Fibroblast of skin of left quadriceps (primary cell): ENCODE data around the gene GNAZ.

Experiments used
- DNase-seq, 2 experiments: peaks; one replicate each; pipeline ENCODE4 v3.0.0-alpha.2; 2013; ENCODE audit warnings: low read depth in 2 of 2

Gene GNAZ

GRCh38 chr22:23107487-23108248 is 37.3 kb downstream of the GNAZ start:
- no peak for DNase-seq

DNA sequence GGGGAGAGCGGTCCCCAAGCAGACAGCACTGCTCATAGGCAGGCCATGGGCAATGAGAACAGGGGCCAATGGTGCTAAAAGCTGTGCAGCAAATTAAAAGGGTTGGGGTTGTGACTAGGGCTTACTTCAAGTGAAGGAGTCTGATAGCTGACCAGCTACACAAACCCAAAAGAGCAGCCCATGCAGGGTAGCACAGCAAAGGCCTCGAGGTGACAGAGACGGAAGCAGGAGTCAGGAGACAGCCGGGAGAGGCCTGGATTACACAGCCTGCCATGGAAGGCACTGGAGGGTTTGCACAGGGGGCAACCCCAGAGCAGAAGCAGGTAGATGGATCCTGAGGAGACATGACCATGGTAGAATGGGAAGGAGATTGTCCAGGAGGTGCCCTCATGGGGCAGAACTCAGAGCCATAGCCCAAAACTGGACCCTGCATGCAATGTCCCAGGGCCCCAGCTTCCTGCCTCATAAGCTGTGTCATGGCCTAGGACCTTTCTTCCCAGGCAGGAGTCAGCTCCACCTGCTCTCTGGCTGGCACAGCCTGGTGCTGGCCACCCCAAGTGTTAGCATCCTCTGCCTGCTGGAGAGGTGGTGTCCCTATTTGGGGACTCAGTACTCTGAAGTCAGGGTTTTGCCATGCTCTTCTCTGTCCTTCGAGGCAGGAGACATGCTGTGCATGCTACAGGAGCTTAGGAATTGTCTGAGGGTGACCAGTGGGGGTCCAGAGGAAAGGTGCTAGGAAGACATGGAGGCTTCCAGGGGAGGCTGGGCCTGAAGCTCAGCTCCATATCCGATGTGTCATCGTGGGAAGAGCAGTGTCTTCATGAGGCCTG is 38.1 kb downstream of the GNAZ start:
- no peak for DNase-seq

- no peak for DNase-seq
Measured at GRCh38 chr22:23109079-23109347, 38.7 kb downstream of the GNAZ start.

DNA sequence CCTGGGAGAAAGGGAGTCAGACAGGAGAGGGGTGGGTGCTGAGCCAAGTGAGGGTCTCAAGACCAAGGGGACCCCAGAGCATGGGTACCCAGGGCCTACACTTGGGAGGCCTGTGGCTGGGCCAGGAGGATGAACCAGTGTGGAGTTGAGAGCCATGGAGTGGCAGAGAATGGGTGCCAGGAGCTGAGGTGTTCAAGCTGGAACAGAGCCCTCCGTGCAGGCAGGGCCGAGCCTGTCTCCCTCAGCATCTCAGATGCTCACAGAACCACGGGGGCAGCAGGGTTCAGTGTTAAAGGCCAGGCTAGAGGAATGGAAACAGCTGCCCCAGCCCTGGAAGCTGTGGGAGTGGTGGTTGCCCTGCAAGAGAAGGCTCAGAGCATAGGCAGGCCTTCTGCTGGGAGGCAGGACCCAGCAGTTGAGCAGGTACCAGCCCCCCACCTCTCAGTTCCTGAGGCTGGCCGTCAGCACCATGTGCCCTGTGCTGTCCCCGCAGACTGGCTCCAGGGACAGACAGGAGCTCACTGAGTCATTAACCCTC is 39.2 kb downstream of the GNAZ start:
- no peak for DNase-seq

DNA sequence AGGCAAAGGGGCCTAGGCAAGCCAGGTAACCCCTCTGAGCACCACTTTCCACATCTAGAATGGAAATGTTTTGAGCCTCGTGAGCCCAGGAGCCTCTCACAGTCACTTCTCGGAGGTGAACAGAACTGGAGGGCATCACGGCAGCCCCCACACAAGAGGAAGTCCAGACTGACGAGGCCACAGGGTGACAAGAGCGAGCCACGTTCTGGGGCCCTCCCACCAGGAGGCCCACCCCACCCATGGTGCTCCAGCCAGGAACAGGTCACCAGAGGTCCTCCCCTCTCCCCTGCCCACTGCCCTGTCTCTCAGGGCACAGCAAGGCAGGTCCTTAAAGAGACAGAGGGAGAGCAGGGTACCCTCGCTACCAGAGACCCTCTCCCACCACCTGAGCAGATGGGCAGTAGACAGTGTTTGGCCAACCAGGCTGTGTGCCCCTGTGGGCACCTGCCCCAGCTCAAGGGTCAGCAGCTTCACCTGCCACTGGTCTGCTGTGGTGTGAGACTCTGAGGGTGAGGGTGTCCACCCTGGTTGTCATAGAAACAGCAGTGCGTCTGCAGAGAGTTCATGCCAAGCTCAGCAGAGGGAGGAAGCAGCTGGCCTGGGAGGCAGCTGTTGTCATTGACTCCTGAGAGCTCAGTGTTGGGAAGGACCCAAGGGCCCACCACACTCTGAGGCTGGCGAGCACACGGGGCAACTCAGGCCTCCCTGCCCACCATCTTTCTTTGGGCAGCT is 40.0 kb downstream of the GNAZ start:
- no peak for DNase-seq

DNA sequence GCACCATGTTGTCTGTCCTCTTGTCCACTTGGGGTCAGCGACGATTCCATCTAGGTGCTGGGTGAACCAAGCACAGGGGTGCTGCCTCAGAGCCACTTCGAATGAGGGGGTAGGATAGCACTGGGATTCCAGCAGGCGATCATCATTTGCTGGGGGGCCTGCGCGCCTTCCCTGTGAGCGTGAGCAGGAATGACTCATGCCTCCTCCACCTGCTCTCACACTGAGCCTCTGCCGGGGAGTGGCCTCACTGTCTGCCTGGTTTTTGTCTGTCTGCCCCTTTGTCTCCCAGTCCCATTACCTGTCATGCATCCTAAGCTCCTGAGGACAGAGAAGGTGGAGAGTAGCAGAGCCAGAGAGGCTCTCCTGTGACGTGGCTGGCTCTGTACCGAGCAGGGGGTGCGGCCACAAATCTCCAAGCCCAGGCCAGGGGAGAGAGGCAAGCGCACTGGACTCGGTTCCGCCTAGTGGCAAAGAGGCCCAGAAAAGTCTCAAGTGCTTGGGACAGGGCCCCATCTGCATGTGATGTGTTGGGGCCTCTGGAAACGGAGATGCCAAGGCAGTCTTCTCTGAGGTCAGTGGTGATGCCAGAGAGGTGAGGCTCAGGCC is 40.7 kb downstream of the GNAZ start:
- DNase-seq = no peak

- no peak for DNase-seq
Measured at GRCh38 chr22:23112472-23113012, 42.2 kb downstream of the GNAZ start.

- peak; percentile 30 to 36 for DNase-seq
Measured at GRCh38 chr22:23113067-23113846, 42.9 kb downstream of the GNAZ start.

DNA sequence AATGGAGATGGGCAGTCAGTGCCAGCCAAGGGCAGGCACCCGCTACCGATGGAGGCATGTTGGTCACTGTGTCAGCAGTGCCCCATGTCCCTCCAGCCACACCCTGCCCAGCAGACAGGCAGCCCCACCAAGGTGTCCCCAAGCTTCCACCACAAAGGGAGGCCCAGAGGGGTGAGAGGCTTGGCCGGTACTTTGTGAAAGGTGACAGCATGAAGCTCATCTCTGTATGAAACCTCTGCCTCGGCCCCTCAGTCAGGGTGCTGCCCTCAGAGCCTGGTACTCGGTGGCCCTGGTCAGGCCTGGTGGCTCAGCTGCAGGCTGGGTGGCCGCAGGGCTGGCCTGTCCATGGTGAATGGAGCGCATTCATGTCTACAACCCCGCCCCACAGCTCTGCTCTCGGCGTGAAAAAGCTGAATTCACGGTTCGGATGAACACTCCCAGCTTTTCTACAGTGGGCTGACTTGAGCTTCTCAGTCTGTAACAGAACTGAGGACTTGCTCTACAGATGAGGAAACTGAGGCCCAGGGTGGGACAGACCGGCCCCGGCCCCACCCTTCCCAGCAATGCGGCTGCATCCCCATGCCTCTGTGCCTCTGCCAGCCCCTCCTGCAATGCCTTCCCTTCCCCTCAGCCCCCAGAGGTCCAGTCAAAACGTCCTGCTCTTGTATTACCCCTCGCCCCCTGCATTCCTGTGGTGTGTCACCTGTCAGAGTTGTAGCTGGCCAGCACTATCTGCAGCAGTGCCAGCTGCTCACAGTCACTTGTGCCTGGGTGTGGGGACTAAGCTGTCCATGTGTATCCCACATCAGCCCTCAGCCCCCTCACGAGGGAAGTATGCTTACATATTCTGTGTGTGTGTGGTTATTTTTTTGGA is 43.8 kb downstream of the GNAZ start:
- DNase-seq = no peak

DNA sequence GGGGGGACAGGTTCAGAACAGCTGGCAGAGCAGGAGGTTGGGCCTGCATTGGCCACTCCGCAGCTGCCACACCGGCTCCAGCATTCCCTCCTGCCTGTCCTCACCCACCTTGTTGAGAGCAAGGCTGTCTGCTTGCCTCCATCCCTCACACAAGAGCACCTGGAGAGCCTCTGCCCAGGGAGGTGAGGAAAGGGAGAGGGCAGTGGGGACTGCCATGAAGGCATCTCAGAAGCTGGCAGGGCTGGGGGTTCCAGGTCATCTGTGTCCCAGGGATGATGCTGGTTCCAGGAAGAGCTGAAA is 44.4 kb downstream of the GNAZ start:
- no peak for DNase-seq

- no peak for DNase-seq
Measured at GRCh38 chr22:23115369-23115768, 45.0 kb downstream of the GNAZ start.

DNA sequence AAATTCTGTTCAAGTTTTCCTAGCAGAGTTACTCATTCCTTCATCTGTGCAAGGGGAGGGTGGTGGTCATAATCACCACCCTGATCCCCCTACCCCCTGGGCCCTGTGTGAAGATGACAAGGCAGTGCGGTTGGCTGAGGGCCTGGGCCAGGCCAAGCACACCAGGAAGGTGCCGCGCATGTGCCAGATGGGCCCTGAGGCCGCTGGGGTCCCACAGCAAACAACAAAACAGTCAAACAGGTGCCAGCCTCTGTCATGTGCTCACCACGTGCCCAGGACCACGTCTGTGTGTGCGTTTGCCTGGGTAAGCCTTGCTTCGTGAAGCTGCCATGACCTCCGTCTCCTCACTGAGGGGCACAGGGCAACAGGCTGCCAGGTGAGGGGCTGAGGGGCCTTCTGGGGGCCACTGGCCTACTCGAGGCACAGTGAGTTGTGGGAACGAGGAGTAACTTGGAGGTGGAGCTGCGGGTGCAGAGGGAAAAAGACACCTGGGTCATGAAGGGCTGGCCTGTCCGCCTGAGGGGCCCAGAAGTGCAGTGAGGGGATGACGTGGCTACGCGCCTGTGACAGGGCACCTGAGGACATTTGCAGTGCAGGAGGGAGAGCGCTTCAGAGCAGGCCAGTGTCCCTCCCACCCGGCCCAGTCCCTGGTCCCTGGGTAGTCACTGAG is 45.6 kb downstream of the GNAZ start:
- DNase-seq = no peak

GRCh38 chr22:23116506-23117263 is 46.4 kb downstream of the GNAZ start:
- DNase-seq = no peak

- no peak for DNase-seq
Measured at GRCh38 chr22:23117275-23117674, 47.0 kb downstream of the GNAZ start.

DNA sequence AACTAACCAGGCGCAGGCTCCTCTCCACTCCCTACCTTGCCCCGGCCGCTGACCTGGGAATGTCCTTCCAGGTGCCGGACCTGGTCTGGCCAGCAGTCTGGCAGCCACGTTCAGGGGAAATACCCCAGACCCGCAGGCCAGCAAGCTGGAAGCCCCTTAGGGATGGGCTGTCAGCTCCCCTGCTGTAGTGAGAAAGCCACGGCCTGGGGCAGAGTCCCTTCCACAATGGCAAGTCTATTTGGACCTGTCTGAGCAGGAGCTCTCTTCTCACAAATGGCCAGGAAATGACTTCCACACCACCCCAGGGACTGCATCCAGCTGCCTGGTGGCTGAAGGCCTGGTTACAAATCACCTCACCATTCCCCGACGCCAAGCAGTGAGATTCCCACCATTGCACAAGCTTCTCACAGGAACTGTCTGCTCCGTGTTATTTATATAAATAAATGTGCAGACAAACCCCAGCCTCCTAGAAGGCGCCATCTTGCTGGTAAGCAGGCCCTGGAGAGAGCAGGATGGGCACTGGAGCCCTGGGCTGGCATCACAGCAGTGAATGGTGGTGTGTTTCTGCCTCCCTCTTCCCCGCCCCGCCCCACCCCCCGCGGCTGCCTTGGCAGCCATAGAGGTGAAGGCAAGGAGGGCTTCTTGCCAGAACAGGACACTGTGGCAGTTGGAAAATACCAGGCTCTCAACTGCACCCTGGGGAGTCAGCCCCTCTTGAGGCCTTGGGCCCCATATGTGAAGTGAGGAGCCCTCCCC is 47.8 kb downstream of the GNAZ start:
- DNase-seq = no peak

GRCh38 chr22:23118647-23119493 is 48.6 kb downstream of the GNAZ start:
- DNase-seq = no peak
